ENCODE results near the gene RMDN3.

RMDN3 gene

GRCh38 chr15:40772014-40772413, 17.0 kb upstream of the RMDN3 start:
- no peak for DNase-seq (ENCODE audit: low spot score)

GRCh38 chr15:40771242-40771641, 16.2 kb upstream of the RMDN3 start:
- no peak for DNase-seq (ENCODE audit: low spot score)

- no peak for DNase-seq (ENCODE audit: low spot score)
These were observed 15.2 kb upstream of the RMDN3 start for GRCh38 chr15:40770147-40770721.

- DNase-seq (ENCODE audit: low spot score): no peak
These were observed 14.5 kb upstream of the RMDN3 start, which contains the start of gene C15orf62 for GRCh38 chr15:40769274-40770146. Gene C15orf62, plus strand, starts transcription at chr15:40769980. Its CDS starts 516 bp downstream, at chr15:40770496.

GRCh38 chr15:40768521-40769273, 13.6 kb upstream of the RMDN3 start:
- no peak for DNase-seq (ENCODE audit: low spot score)

- DNase-seq (ENCODE audit: low spot score): no peak
These were observed 12.9 kb upstream of the RMDN3 start for GRCh38 chr15:40767838-40768500.

- no peak for DNase-seq (ENCODE audit: low spot score)
These were observed 12.1 kb upstream of the RMDN3 start for GRCh38 chr15:40766906-40767837.

GRCh38 chr15:40766194-40766815, 11.3 kb upstream of the RMDN3 start:
- no peak for DNase-seq (ENCODE audit: low spot score)

GRCh38 chr15:40764629-40765103, 9.6 kb upstream of the RMDN3 start:
- no peak for DNase-seq (ENCODE audit: low spot score)

- DNase-seq (ENCODE audit: low spot score): peak; percentile 85
These were observed 9.0 kb upstream of the RMDN3 start, which contains the start of gene GCHFR for GRCh38 chr15:40763801-40764628. Gene GCHFR, plus strand, starts transcription at chr15:40764068. Its CDS starts 113 bp downstream, at chr15:40764181.

- DNase-seq (ENCODE audit: low spot score): peak; percentile 88
These were observed 8.1 kb upstream of the RMDN3 start for GRCh38 chr15:40762919-40763800.

GRCh38 chr15:40759961-40760360, 4.9 kb upstream of the RMDN3 start:
- no peak for DNase-seq (ENCODE audit: low spot score)

- DNase-seq (ENCODE audit: low spot score): no peak
These were observed 1.9 kb upstream of the RMDN3 start for GRCh38 chr15:40756938-40757337.

- no peak for DNase-seq (ENCODE audit: low spot score)
These were observed 756 bp upstream of the RMDN3 start for GRCh38 chr15:40755812-40756208.

GRCh38 chr15:40754574-40754882, 526 bp downstream of the RMDN3 start:
- DNase-seq (ENCODE audit: low spot score): no peak

GRCh38 chr15:40751745-40752144, 3.3 kb downstream of the RMDN3 start:
- no peak for DNase-seq (ENCODE audit: low spot score)

GRCh38 chr15:40750885-40751284, 4.2 kb downstream of the RMDN3 start:
- DNase-seq (ENCODE audit: low spot score): no peak

- no peak for DNase-seq (ENCODE audit: low spot score)
These were observed 5.9 kb downstream of the RMDN3 start for GRCh38 chr15:40749151-40749630.
